ENCODE results near the gene TLCD5. TPM values are rescaled to one million over a fixed set of nuclear protein-coding genes. Genes with fewer than 3 reads are reported as not detected.
A peak's percentile ranks its signal among the peaks of the same experiment; 100 is the strongest.

Gene TLCD5
- total and polyA plus RNA-seq, 2 donors (not counting 1 experiment from before 2014, with no cell fraction given), result 13.2 to 17.0 TPM

DNA sequence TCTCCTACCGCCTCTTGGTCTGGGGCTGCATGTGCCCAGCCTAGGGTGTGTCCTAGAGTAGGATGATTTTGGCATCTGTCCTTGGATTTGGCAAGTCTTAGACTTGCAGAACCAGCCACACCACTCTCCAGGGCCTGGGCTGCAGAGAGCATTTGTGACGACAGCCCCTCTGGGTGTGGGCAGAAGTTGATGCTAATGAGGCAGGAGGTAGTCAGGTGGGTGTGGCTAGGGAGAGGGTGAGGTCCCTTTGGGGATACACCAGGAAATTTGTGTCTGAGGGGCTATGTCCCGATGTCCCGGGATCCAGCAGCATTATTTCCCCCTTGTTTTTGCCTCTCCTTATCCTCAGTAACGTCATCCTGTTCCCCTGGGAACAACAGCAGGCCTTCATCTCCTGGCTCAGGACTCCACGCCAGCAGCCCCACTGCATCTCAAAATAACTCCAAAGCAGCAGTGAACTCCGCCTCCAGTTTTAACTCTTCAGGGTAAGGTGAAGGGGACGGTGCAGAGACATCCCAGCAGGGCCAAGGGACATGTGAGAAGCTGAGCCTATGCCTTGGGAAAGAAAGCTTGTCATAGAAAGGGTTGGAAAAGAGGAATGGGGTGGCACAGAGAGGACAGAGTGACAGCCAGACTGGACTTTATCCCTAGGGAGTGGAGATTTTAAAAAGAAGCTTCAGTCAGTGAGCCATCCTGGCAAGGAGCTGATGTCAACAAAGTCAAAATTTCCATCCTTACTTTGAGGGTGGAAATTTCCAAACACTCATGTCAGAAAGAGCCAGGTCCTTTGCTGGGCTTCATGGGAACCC lies 8.0 kb upstream of the TLCD5 start:
- no peak overlapping the region for H3K4me3 ChIP-seq (replicated peaks in 1 of 4; ENCODE audit: control extremely low read depth in 1 of 4, insufficient read depth in 1 of 4, low read depth in 3 of 4, low read length in 4 of 4)
- peaks cover 4% of the 10 kb centered on the region for H3K4me1 ChIP-seq (ENCODE audit: control insufficient read depth, extremely low read depth, insufficient read depth, low read length)
- H3K36me3 ChIP-seq (ENCODE audit: control insufficient read depth, insufficient read depth, low read length), result no peaks in the 10 kb centered on the region
- no peak for TF ChIP-seq EZH2 (IDR thresholded peaks at IDR 0.05; ENCODE audit: low read length, missing control alignments)
- TF ChIP-seq CTCF (conservative IDR thresholded peaks at IDR 0.05 in 1 of 2, IDR thresholded peaks at IDR 0.05 in 1 of 2; ENCODE audit: low read depth in 1 of 2, low read length in 2 of 2), result no peak
- H3K9ac ChIP-seq (ENCODE audit: insufficient read depth, low read length), result no peak overlapping the region
- no peak overlapping the region for H2AFZ ChIP-seq (ENCODE audit: low read length)
- H3K9me3 ChIP-seq (ENCODE audit: control insufficient read depth, insufficient read depth, low read depth, low read length), result no peaks in the 10 kb centered on the region
- H3K27ac ChIP-seq (ENCODE audit: insufficient read depth, low read length), result no peak overlapping the region
- no peaks in the 10 kb centered on the region for H3K27me3 ChIP-seq (ENCODE audit: control insufficient read depth, insufficient read depth, low read length)
- peak in 1 of 2 donors; percentile 48 for DNase-seq (ENCODE audit: low read depth in 2 of 2)
- no peaks in the 10 kb centered on the region for H4K20me1 ChIP-seq (ENCODE audit: control insufficient read depth, extremely low read depth, insufficient read depth, low read length)
- no peaks in the 10 kb centered on the region for H3K79me2 ChIP-seq (ENCODE audit: control insufficient read depth, insufficient read depth, low read length)
- H3K4me2 ChIP-seq (ENCODE audit: extremely low read depth, insufficient read depth, low read length), result no peak overlapping the region

DNA sequence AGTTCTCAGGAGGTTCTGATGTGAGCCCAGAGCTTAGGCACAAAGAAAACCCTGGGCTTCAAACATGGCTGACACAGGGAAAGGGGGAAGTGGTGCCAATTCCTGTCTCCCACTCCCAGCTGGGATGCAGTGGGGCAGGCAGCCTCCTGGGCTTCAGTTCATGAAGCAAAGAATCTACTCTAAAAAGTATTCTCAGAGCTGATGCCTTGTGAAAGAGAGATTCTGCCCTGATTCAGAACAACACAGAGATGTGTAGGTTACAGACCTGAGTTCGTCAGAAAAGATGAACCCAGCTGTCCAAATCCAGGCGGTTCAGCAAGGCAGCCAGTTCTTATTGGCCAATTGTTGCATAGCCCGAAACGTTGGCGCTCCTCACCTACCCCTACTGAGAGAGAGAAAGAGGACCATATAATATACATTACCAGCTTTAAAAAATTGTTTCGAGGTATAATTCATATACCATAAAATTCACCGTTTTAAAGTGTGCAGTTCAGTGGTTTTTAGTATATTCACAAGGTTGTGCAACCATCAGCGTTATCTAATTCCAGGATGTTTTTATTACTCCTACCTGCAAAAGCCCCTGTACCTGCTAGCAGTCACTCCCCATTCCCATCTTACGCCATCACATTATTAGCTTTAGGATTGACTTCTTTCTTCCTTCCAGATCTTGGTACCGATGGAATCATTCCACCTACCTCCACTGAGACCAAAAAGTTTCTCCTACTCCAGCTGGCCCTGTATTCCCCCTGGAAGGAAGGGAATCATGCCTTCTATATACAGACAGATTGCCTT lies 7.2 kb upstream of the TLCD5 start:
- no peaks in the 10 kb centered on the region for H3K36me3 ChIP-seq (ENCODE audit: control insufficient read depth, insufficient read depth, low read length)
- H3K27me3 ChIP-seq (ENCODE audit: control insufficient read depth, insufficient read depth, low read length), result no peaks in the 10 kb centered on the region
- no peaks in the 10 kb centered on the region for H3K79me2 ChIP-seq (ENCODE audit: control insufficient read depth, insufficient read depth, low read length)
- peaks cover 4% of the 10 kb centered on the region for H3K4me1 ChIP-seq (ENCODE audit: control insufficient read depth, extremely low read depth, insufficient read depth, low read length)
- H3K4me2 ChIP-seq (ENCODE audit: extremely low read depth, insufficient read depth, low read length), result no peak overlapping the region
- H3K9me3 ChIP-seq (ENCODE audit: control insufficient read depth, insufficient read depth, low read depth, low read length), result no peaks in the 10 kb centered on the region
- no peak overlapping the region for H3K9ac ChIP-seq (ENCODE audit: insufficient read depth, low read length)
- H3K27ac ChIP-seq (ENCODE audit: insufficient read depth, low read length), result no peak overlapping the region
- no peak overlapping the region for H2AFZ ChIP-seq (ENCODE audit: low read length)
- no peaks in the 10 kb centered on the region for H4K20me1 ChIP-seq (ENCODE audit: control insufficient read depth, extremely low read depth, insufficient read depth, low read length)
- TF ChIP-seq CTCF (conservative IDR thresholded peaks at IDR 0.05 in 1 of 2, IDR thresholded peaks at IDR 0.05 in 1 of 2; ENCODE audit: low read depth in 1 of 2, low read length in 2 of 2), result no peak
- no peak for TF ChIP-seq EZH2 (IDR thresholded peaks at IDR 0.05; ENCODE audit: low read length, missing control alignments)
- no peak overlapping the region for H3K4me3 ChIP-seq (replicated peaks in 1 of 4; ENCODE audit: control extremely low read depth in 1 of 4, insufficient read depth in 1 of 4, low read depth in 3 of 4, low read length in 4 of 4)
- DNase-seq (ENCODE audit: low read depth in 2 of 2), result no peak

- no peak for TF ChIP-seq CTCF (conservative IDR thresholded peaks at IDR 0.05 in 1 of 2, IDR thresholded peaks at IDR 0.05 in 1 of 2; ENCODE audit: low read depth in 1 of 2, low read length in 2 of 2)
- TF ChIP-seq EZH2 (IDR thresholded peaks at IDR 0.05; ENCODE audit: low read length, missing control alignments), result no peak
- Histone ChIP-seq H3K9me3 (ENCODE audit: control insufficient read depth, insufficient read depth, low read depth, low read length) (no peaks in the 10 kb centered on the region), H3K27ac (ENCODE audit: insufficient read depth, low read length) (no peak overlapping the region)
These were observed 6.2 kb upstream of the TLCD5 start for GRCh38 chr11:120318906-120319305.

More at GRCh38 chr11:120318906-120319305, 6.2 kb upstream of the TLCD5 start:
- Histone ChIP-seq H4K20me1 (ENCODE audit: control insufficient read depth, extremely low read depth, insufficient read depth, low read length) (no peaks in the 10 kb centered on the region), H3K4me2 (ENCODE audit: extremely low read depth, insufficient read depth, low read length) (no peak overlapping the region), H3K27me3 (ENCODE audit: control insufficient read depth, insufficient read depth, low read length) (no peaks in the 10 kb centered on the region), H3K4me3 (replicated peaks in 1 of 4; ENCODE audit: control extremely low read depth in 1 of 4, insufficient read depth in 1 of 4, low read depth in 3 of 4, low read length in 4 of 4) (no peak overlapping the region), H2AFZ (ENCODE audit: low read length) (no peak overlapping the region), H3K79me2 (ENCODE audit: control insufficient read depth, insufficient read depth, low read length) (no peaks in the 10 kb centered on the region), H3K36me3 (ENCODE audit: control insufficient read depth, insufficient read depth, low read length) (no peaks in the 10 kb centered on the region), H3K4me1 (ENCODE audit: control insufficient read depth, extremely low read depth, insufficient read depth, low read length) (peaks cover 4% of the 10 kb centered on the region), H3K9ac (ENCODE audit: insufficient read depth, low read length) (no peak overlapping the region)
- DNase-seq (ENCODE audit: low read depth in 2 of 2), result no peak
